ENCODE results near the gene TSPAN33.

DNA sequence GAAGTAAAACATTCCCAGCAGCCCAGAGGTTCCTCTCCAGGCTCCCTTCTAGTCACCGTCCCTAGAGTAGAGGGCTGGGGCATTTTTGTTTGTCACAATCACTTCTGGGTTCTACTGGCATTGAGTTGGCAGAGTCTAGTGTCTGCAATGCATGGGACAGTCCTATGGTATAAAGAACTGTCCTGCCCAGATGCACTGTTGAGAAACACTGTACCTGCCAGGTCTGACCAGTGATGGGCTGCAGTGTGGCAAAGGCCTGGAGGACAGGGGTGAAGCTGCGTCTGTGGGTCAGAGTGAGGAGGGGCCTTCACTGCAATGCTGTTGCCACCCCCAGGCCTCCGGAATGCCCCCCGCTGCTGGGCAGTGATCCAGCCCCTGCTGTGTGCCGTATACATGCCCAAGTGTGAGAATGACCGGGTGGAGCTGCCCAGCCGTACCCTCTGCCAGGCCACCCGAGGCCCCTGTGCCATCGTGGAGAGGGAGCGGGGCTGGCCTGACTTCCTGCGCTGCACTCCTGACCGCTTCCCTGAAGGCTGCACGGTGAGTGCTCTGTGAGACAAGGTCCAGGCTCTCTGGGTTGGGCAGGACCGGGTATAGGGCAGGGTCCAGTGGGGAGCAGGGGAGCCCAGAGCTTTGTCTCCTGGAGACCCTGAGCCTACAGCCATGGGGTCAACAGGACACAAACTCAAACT is 58.7 kb downstream of the TSPAN33 start:
- TF ChIP-seq REST (IDR thresholded peaks at IDR 0.05; ENCODE audit: low read depth, low read length) (no peak), TCF12 (IDR thresholded peaks at IDR 0.05) (no peak), SIN3A (IDR thresholded peaks at IDR 0.05; ENCODE audit: borderline replicate concordance, low read depth, low read length) (no peak), POLR2AphosphoS5 (IDR thresholded peaks at IDR 0.05; ENCODE audit: low read depth, low read length) (no peak), MXI1 (IDR thresholded peaks at IDR 0.05; ENCODE audit: low read depth, low read length) (no peak), EP300 (IDR thresholded peaks at IDR 0.05; ENCODE audit: borderline replicate concordance in 1 of 2, low read depth in 1 of 2, low read length in 1 of 2) (no peak), NFIC (IDR thresholded peaks at IDR 0.05; ENCODE audit: borderline replicate concordance) (no peak)
- TF ChIP-seq, protein P1, sequence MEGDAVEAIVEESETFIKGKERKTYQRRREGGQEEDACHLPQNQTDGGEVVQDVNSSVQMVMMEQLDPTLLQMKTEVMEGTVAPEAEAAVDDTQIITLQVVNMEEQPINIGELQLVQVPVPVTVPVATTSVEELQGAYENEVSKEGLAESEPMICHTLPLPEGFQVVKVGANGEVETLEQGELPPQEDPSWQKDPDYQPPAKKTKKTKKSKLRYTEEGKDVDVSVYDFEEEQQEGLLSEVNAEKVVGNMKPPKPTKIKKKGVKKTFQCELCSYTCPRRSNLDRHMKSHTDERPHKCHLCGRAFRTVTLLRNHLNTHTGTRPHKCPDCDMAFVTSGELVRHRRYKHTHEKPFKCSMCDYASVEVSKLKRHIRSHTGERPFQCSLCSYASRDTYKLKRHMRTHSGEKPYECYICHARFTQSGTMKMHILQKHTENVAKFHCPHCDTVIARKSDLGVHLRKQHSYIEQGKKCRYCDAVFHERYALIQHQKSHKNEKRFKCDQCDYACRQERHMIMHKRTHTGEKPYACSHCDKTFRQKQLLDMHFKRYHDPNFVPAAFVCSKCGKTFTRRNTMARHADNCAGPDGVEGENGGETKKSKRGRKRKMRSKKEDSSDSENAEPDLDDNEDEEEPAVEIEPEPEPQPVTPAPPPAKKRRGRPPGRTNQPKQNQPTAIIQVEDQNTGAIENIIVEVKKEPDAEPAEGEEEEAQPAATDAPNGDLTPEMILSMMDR (IDR thresholded peaks at IDR 0.05): no peak
- TF ChIP-seq, protein P2, sequence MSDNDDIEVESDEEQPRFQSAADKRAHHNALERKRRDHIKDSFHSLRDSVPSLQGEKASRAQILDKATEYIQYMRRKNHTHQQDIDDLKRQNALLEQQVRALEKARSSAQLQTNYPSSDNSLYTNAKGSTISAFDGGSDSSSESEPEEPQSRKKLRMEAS (IDR thresholded peaks at IDR 0.05; ENCODE audit: low read depth): no peak
- TF ChIP-seq, protein P3, sequence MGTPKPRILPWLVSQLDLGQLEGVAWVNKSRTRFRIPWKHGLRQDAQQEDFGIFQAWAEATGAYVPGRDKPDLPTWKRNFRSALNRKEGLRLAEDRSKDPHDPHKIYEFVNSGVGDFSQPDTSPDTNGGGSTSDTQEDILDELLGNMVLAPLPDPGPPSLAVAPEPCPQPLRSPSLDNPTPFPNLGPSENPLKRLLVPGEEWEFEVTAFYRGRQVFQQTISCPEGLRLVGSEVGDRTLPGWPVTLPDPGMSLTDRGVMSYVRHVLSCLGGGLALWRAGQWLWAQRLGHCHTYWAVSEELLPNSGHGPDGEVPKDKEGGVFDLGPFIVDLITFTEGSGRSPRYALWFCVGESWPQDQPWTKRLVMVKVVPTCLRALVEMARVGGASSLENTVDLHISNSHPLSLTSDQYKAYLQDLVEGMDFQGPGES (IDR thresholded peaks at IDR 0.05; ENCODE audit: low read depth, low read length): no peak
